ENCODE measurements around the gene ZNF418.

Gene ZNF418

DNA sequence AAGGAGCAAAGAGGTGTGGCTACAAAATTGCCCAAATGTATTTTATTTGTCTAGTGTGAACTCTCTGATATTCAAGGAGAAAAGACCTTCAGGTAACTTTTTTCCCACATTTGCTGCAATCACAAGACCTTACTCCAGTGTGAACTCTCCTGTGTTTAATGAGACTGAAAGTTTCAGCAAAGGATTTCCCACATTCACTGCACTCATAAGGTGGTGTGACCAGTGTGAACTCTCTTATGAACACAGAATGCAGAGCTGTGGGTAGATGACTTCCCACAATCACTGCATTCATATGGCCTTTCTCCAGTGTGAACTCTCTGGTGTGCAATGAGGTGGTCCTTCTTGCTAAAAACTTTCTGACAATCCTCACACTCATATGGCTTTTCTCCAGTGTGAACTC lies 62.8 kb downstream of the ZNF418 start:
- no peak overlapping the region for H3K4me3 ChIP-seq (ENCODE audit: low read depth, low read length)
- DNase-seq (ENCODE audit: low read depth), result no peak
- TF ChIP-seq, protein P1, sequence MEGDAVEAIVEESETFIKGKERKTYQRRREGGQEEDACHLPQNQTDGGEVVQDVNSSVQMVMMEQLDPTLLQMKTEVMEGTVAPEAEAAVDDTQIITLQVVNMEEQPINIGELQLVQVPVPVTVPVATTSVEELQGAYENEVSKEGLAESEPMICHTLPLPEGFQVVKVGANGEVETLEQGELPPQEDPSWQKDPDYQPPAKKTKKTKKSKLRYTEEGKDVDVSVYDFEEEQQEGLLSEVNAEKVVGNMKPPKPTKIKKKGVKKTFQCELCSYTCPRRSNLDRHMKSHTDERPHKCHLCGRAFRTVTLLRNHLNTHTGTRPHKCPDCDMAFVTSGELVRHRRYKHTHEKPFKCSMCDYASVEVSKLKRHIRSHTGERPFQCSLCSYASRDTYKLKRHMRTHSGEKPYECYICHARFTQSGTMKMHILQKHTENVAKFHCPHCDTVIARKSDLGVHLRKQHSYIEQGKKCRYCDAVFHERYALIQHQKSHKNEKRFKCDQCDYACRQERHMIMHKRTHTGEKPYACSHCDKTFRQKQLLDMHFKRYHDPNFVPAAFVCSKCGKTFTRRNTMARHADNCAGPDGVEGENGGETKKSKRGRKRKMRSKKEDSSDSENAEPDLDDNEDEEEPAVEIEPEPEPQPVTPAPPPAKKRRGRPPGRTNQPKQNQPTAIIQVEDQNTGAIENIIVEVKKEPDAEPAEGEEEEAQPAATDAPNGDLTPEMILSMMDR (conservative IDR thresholded peaks at IDR 0.05; ENCODE audit: low read depth, low read length), result no peak

Measured in choroid plexus epithelial cell (primary cell).